ENCODE results near the gene COX8C. TPM values are rescaled to one million over a fixed set of nuclear protein-coding genes. Genes with fewer than 3 reads are reported as not detected.

The COX8C gene
- total RNA-seq, 1 donor from 2014 or later: not detected

GRCh38 chr14:93322929-93323599, 23.9 kb upstream of the COX8C start:
- peak; percentile 32 to 37 for ATAC-seq
- no peak overlapping the region for H3K27ac ChIP-seq
- no peak for TF ChIP-seq CTCF (IDR thresholded peaks at IDR 0.05)
- H3K9me3 ChIP-seq: no peaks in the 10 kb centered on the region
- no peaks in the 10 kb centered on the region for H3K27me3 ChIP-seq (ENCODE audit: low read depth)
- peaks cover 42% of the 10 kb centered on the region for H3K4me1 ChIP-seq
- intact Hi-C loops (cut with DNase I): no loop called here
- no peaks in the 10 kb centered on the region for H3K36me3 ChIP-seq
- H3K4me3 ChIP-seq: no peak overlapping the region
- DNase-seq: no peak

GRCh38 chr14:93323600-93324174, 23.3 kb upstream of the COX8C start:
- intact Hi-C loops (cut with DNase I): no loop called here
- Histone ChIP-seq H3K9me3 (no peaks in the 10 kb centered on the region), H3K27me3 (ENCODE audit: low read depth) (no peaks in the 10 kb centered on the region), H3K36me3 (no peaks in the 10 kb centered on the region), H3K4me3 (no peak overlapping the region), H3K4me1 (peaks cover 36% of the 10 kb centered on the region), H3K27ac (no peak overlapping the region)
- DNase-seq (no peak), ATAC-seq (no peak)
- no peak for TF ChIP-seq CTCF (IDR thresholded peaks at IDR 0.05)

GRCh38 chr14:93326196-93326595, 20.8 kb upstream of the COX8C start:
- Histone ChIP-seq H3K27ac (no peak overlapping the region), H3K9me3 (no peaks in the 10 kb centered on the region), H3K4me3 (no peak overlapping the region), H3K36me3 (no peaks in the 10 kb centered on the region), H3K4me1 (peaks cover 43% of the 10 kb centered on the region), H3K27me3 (ENCODE audit: low read depth) (no peaks in the 10 kb centered on the region)
- ATAC-seq (no peak), DNase-seq (no peak)
- TF ChIP-seq CTCF (IDR thresholded peaks at IDR 0.05): no peak
- intact Hi-C loops (cut with DNase I): no loop called here

- H3K27me3 ChIP-seq (ENCODE audit: low read depth): no peaks in the 10 kb centered on the region
- no peaks in the 10 kb centered on the region for H3K9me3 ChIP-seq
- H3K4me3 ChIP-seq: no peak overlapping the region
- intact Hi-C loops (cut with DNase I): no loop called here
- ATAC-seq (no peak), DNase-seq (no peak)
- H3K27ac ChIP-seq: no peak overlapping the region
- no peak for TF ChIP-seq CTCF (IDR thresholded peaks at IDR 0.05)
- no peaks in the 10 kb centered on the region for H3K36me3 ChIP-seq
- peaks cover 40% of the 10 kb centered on the region for H3K4me1 ChIP-seq
Measured at GRCh38 chr14:93328546-93328945, 18.4 kb upstream of the COX8C start.

- intact Hi-C loops (cut with DNase I): no loop called here
- no peak for TF ChIP-seq CTCF (IDR thresholded peaks at IDR 0.05)
- Histone ChIP-seq H3K27me3 (ENCODE audit: low read depth) (no peaks in the 10 kb centered on the region), H3K9me3 (no peaks in the 10 kb centered on the region), H3K4me1 (peaks cover 41% of the 10 kb centered on the region), H3K4me3 (no peak overlapping the region), H3K36me3 (no peaks in the 10 kb centered on the region), H3K27ac (no peak overlapping the region)
- ATAC-seq: no peak
- DNase-seq: no peak
Measured at GRCh38 chr14:93329965-93330608, 16.9 kb upstream of the COX8C start.

All from lower lobe of right lung (tissue), 2 donors.